ENCODE data around the gene RSPH1.

DNA sequence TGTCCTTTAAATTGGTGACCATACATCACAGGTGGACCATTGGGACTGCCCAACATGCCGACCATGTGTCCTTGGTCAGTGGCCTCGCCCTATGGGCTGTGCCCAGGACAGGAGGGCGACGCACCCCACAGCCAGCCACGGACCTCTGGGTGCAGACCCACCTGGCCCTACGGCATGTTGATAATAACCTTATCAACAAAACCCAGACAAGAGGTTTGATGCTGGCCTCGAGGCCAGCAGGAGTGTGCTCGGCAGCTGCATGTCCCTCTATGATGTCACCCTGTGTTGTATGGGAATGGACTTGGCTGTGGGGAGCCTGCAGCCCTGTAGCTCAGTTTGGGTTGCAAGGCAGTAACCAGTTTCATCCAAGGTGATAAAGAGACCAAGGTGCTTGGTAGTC, 49.7 kb upstream of the RSPH1 start:
- TF ChIP-seq POLR2A (IDR thresholded peaks at IDR 0.05; ENCODE audit: low read length): no peak
- TF ChIP-seq GATA1 (IDR thresholded peaks at IDR 0.05; ENCODE audit: low read depth, low read length): no peak

Data from erythroblast (primary cell).